ENCODE results near the gene CAPZB.

DNA sequence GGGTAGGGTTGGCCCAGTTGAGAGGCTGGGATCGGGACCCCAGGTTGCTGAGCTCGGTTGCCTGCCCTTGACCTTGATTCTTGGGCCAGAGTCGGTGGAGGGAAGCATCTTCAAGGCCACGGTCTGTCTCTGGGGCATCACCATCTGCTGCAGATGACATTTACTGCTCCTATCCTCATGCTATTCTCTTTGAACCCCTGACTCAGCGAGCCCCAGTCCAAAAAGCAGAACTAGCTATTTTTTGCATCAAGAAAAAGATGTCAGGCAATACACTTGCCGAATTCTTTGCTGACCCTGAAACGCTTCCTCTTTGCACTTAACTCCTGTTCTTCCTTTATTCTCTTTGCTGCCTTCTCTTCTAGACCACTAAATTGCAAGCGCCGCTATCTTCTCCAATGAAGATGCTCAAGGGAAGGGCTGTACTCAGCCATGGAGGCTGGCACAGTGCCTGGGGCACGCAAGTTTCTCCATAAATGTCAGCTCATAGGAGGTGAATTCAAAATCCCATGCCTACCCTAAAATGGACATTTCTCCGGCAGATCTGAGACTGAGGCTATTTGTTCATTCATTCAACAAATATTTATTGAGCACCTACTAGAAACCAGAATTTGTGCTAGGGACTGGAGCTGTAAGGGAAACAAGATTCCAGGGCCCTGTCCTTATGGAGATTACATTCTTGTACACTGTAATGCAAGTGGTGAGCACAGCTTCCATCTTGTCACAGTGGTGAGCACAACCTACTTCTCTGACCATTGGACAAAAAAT, 20.5 kb upstream of the CAPZB start:
- TF ChIP-seq ZFP3 (CRISPR knock-in tag; IDR thresholded peaks at IDR 0.05) (no peak), TCF4 (CRISPR knock-in tag; IDR thresholded peaks at IDR 0.05; ENCODE audit: borderline replicate concordance) (no peak), ZNF70 (CRISPR knock-in tag; IDR thresholded peaks at IDR 0.05) (no peak), ISL1 (CRISPR knock-in tag; IDR thresholded peaks at IDR 0.05) (no peak), ZFP30 (CRISPR knock-in tag; IDR thresholded peaks at IDR 0.05) (no peak), OSR1 (CRISPR knock-in tag; IDR thresholded peaks at IDR 0.05) (no peak), CSDC2 (CRISPR knock-in tag; IDR thresholded peaks at IDR 0.05) (no peak), SNAI2 (CRISPR knock-in tag; IDR thresholded peaks at IDR 0.05) (no peak), GLIS3 (CRISPR knock-in tag; IDR thresholded peaks at IDR 0.05) (no peak), ARNTL (CRISPR knock-in tag; IDR thresholded peaks at IDR 0.05; ENCODE audit: borderline replicate concordance, low read depth) (no peak), PPARA (CRISPR knock-in tag; IDR thresholded peaks at IDR 0.05; ENCODE audit: borderline replicate concordance) (no peak)
- TF ChIP-seq, protein P1, sequence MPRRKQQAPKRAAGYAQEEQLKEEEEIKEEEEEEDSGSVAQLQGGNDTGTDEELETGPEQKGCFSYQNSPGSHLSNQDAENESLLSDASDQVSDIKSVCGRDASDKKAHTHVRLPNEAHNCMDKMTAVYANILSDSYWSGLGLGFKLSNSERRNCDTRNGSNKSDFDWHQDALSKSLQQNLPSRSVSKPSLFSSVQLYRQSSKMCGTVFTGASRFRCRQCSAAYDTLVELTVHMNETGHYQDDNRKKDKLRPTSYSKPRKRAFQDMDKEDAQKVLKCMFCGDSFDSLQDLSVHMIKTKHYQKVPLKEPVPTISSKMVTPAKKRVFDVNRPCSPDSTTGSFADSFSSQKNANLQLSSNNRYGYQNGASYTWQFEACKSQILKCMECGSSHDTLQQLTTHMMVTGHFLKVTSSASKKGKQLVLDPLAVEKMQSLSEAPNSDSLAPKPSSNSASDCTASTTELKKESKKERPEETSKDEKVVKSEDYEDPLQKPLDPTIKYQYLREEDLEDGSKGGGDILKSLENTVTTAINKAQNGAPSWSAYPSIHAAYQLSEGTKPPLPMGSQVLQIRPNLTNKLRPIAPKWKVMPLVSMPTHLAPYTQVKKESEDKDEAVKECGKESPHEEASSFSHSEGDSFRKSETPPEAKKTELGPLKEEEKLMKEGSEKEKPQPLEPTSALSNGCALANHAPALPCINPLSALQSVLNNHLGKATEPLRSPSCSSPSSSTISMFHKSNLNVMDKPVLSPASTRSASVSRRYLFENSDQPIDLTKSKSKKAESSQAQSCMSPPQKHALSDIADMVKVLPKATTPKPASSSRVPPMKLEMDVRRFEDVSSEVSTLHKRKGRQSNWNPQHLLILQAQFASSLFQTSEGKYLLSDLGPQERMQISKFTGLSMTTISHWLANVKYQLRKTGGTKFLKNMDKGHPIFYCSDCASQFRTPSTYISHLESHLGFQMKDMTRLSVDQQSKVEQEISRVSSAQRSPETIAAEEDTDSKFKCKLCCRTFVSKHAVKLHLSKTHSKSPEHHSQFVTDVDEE (CRISPR knock-in tag; IDR thresholded peaks at IDR 0.05): no peak
- TF ChIP-seq, protein P2, sequence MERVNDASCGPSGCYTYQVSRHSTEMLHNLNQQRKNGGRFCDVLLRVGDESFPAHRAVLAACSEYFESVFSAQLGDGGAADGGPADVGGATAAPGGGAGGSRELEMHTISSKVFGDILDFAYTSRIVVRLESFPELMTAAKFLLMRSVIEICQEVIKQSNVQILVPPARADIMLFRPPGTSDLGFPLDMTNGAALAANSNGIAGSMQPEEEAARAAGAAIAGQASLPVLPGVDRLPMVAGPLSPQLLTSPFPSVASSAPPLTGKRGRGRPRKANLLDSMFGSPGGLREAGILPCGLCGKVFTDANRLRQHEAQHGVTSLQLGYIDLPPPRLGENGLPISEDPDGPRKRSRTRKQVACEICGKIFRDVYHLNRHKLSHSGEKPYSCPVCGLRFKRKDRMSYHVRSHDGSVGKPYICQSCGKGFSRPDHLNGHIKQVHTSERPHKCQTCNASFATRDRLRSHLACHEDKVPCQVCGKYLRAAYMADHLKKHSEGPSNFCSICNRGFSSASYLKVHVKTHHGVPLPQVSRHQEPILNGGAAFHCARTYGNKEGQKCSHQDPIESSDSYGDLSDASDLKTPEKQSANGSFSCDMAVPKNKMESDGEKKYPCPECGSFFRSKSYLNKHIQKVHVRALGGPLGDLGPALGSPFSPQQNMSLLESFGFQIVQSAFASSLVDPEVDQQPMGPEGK (CRISPR knock-in tag; IDR thresholded peaks at IDR 0.05; ENCODE audit: borderline replicate concordance): no peak

All from SK-N-SH treated with all-trans-retinoic acid at 6 μM for 48 hours (cell line).